ENCODE data around the gene PCBD1.

Gene PCBD1

GRCh38 chr10:70909326-70909935, 21.1 kb upstream of the PCBD1 start:
- H3K4me1 Mint-ChIP-seq: no peaks in the 10 kb centered on the region
- H3K36me3 Mint-ChIP-seq: no peaks in the 10 kb centered on the region
- H3K4me3 Mint-ChIP-seq: no peak overlapping the region
- H3K27me3 Mint-ChIP-seq: peaks cover 1% of the 10 kb centered on the region
- no peak overlapping the region for H3K27ac Mint-ChIP-seq
- H3K9me3 Mint-ChIP-seq: no peaks in the 10 kb centered on the region

DNA sequence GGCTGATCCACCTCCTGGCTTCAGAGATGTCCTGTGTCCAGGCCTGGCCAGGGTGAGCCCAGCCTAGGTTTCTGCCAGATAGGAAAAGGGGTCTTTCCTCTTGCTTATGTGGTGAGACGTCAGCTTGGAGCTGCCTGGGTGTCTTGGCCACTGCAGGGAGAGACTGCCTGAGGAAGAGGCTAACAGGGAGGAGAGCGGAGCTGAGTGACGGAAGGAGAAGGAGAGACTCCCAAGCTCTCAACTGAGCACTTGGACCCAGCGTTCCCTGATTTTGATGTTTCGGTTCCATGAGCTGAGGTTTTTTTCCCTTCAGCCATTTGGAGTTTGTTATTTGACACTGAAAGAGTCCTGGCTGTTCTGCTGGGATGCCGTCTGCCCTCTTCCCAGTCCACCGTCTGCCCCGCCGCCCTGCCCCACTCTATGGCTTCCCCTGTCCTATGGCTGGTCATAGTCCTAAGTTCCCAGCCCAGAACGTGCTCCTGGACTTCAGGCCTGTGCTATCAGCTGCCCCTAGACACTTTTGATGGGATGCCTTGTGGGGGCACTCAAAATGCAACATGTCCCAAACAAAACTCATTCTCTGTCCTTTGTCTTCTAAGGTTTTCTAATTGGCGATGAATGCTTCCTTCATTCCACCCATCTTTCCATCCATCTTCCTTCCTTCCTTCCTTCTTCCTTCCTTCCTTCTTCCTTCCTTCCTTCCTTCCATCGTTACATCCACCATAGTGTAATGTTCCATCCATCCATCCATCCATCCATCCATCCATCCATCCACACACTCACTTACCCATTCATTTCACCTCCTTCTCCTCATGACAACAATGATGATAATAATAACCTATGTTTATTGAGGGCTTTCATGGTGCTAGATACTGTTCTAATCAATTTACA, 20.3 kb upstream of the PCBD1 start:
- Mint-ChIP-seq H3K27me3 (no peaks in the 10 kb centered on the region), H3K4me3 (no peak overlapping the region), H3K4me1 (no peaks in the 10 kb centered on the region), H3K36me3 (no peaks in the 10 kb centered on the region), H3K27ac (no peak overlapping the region), H3K9me3 (no peaks in the 10 kb centered on the region)

- Mint-ChIP-seq H3K27me3 (no peaks in the 10 kb centered on the region), H3K36me3 (no peaks in the 10 kb centered on the region), H3K27ac (no peak overlapping the region), H3K9me3 (no peaks in the 10 kb centered on the region), H3K4me3 (no peak overlapping the region), H3K4me1 (no peaks in the 10 kb centered on the region)
These were observed 19.5 kb upstream of the PCBD1 start for GRCh38 chr10:70907637-70908405.

DNA sequence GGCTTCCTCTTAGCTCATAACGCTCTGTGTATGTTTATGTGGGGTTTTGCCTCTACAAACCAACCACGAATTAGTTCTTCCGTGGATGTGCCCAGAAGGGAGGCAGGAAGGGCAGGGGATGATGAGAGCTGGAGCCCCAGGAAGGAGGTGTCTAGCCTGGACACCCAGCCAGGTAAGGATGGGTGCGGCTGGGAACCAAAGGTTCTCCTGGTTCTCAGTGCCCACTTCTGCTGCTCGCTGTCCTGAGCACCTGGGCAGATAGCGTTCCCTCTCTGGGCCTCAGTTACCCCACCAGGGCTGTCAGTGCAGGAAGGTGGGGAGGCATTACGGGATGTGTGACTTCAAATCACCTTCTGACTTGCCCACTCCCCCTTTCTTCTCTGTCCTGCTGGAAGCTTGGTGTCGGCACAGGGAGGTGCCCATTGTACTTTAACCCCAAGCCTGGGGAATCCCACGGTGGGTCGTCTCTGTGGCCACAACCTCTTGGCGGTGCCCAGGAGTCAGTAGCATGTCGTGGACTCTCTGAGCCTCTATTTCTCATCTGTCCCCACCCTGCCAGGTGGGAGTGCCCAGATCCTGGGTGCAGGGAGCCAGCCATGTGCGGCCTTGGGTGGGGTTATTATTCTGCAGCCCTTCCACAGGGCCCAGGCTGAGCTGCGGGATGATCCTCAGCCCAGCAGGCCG, 18.7 kb upstream of the PCBD1 start:
- Mint-ChIP-seq H3K27ac (no peak overlapping the region), H3K4me3 (no peak overlapping the region), H3K27me3 (no peaks in the 10 kb centered on the region)

DNA sequence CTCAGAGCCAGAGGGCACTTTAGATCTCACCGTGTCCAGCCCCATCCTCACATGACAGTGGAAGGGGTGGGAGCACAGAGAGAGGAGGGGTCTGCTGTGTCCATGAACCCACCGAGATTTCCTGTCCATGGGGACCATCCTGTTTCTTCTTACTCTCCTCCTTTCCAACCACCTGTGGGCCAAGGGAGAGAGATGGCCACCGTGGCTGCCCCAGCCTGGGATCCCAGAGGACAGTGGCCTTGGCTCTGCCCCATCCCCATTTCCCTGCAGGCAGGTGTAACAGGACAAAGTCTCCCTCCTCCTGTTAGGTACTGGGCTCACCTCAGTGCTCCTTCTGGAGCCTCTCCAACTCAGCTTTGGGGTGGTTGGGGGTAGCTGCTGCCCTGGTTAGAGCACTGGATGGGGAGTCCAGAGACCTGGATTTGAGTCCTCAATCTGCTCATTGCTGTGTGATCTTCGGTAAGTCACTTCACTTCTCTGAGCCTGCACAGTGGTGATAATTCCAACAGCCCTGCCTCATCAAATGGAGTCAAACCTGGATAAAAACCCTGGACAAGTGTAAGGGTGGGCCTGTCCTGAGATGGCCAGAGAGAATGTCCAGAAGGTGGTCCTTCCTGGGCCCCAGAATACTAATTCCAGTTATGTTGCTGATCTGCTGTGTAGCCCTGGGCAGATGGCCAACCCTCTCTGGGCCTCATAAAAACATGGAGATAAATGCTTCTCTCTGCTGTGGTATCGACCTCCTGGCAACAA, 17.8 kb upstream of the PCBD1 start:
- Mint-ChIP-seq H3K9me3 (no peaks in the 10 kb centered on the region), H3K27me3 (no peaks in the 10 kb centered on the region), H3K27ac (no peak overlapping the region), H3K36me3 (no peaks in the 10 kb centered on the region), H3K4me3 (no peak overlapping the region), H3K4me1 (no peaks in the 10 kb centered on the region)

More for the DNA sequence above, 18.7 kb upstream of the PCBD1 start:
- Mint-ChIP-seq H3K9me3 (no peaks in the 10 kb centered on the region), H3K36me3 (no peaks in the 10 kb centered on the region), H3K4me1 (no peaks in the 10 kb centered on the region)

DNA sequence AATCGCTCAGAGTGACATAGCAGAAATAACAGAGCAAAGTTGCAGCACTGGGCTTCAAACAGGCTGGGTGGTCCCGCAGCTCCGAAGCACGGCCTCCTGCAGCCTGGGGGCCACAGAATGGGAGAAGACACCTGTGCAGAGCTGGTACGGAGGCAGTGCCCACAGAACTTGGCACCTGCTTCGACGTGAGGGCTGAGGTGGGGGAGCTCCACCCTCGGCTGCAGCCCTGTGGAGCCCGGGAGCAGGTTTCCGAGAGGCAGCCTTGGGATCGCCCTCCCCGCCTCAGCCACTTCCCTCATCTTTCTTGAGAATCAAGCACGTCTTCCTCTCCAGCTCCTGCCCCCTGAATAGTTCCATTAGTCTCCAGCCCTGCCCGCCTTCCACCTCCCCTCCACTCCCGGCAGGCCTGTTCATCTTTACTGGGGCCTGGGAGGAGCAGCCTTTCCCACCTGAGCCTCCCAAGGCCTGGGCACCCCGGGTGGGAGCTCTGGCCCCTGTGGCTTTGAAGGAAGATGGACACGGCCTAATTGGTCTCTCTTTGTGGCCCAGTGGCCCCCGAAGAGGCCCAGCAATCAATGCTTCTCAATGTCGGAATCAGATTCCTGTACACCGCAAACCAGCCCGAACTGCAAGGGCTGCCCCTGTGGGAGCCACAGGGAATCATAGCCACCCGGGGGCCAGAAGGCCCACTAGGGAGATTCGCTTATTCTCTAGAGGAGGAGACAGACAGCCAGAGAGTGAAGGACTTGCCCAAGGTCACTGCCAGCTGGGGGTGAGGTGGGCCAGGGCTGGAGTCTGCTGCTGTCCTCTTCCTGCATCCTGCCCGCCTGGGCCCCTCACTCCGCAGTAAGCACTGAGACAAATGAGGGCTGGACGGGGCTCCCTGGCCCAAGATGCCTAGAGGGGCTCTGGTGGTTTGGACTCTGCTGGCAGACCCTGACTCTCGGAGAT, 17.0 kb upstream of the PCBD1 start:
- no peaks in the 10 kb centered on the region for H3K4me1 Mint-ChIP-seq
- no peak overlapping the region for H3K4me3 Mint-ChIP-seq
- no peaks in the 10 kb centered on the region for H3K9me3 Mint-ChIP-seq
- no peak overlapping the region for H3K27ac Mint-ChIP-seq
- no peaks in the 10 kb centered on the region for H3K27me3 Mint-ChIP-seq
- H3K36me3 Mint-ChIP-seq: no peaks in the 10 kb centered on the region

DNA sequence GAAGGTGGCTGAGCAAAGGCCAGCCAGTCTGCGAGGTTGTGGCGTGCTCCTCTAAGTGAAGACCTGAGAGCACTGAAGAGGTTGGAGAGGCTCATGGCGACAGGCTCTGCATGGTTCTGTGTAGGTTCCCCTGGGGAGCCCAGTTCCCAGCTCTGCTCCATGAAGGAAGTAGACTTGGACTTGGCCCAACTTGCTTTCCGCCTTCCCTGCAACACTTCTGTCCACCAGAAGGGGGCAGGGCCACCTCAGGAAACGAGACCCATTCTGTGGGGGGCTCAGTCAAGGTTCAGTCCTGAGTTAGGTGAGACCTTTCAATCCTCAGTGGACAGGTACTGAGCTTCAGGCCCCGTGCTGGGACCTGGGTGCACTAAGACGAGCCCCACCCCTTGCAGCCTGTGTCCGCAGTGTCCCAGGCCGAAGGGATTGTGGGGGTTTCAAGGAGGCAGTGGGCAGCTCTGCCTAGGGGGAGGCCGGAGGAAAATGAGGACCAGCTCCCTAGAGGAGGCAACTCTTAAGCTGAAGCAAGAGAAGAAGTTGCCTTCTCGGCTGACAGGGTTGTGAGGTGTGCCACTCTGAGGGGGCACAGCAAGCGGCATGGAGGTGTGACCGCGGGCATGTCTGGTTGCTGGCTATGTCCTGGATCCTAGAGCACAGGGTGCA, 15.0 kb upstream of the PCBD1 start:
- H3K27me3 Mint-ChIP-seq: no peaks in the 10 kb centered on the region
- H3K36me3 Mint-ChIP-seq: no peaks in the 10 kb centered on the region
- no peaks in the 10 kb centered on the region for H3K4me1 Mint-ChIP-seq
- H3K9me3 Mint-ChIP-seq: no peaks in the 10 kb centered on the region
- H3K4me3 Mint-ChIP-seq: no peak overlapping the region
- H3K27ac Mint-ChIP-seq: no peak overlapping the region

GRCh38 chr10:70902661-70903261, 14.4 kb upstream of the PCBD1 start:
- Mint-ChIP-seq H3K4me3 (no peak overlapping the region), H3K27ac (no peak overlapping the region), H3K9me3 (no peaks in the 10 kb centered on the region), H3K27me3 (no peaks in the 10 kb centered on the region), H3K4me1 (no peaks in the 10 kb centered on the region), H3K36me3 (no peaks in the 10 kb centered on the region)

- no peaks in the 10 kb centered on the region for H3K4me1 Mint-ChIP-seq
- no peak overlapping the region for H3K27ac Mint-ChIP-seq
- no peaks in the 10 kb centered on the region for H3K36me3 Mint-ChIP-seq
- no peak overlapping the region for H3K4me3 Mint-ChIP-seq
- H3K9me3 Mint-ChIP-seq: no peaks in the 10 kb centered on the region
- no peaks in the 10 kb centered on the region for H3K27me3 Mint-ChIP-seq
These were observed 13.0 kb upstream of the PCBD1 start for GRCh38 chr10:70901276-70901878.

GRCh38 chr10:70899096-70899495, 10.7 kb upstream of the PCBD1 start:
- Mint-ChIP-seq H3K4me3 (no peak overlapping the region), H3K4me1 (no peaks in the 10 kb centered on the region)

DNA sequence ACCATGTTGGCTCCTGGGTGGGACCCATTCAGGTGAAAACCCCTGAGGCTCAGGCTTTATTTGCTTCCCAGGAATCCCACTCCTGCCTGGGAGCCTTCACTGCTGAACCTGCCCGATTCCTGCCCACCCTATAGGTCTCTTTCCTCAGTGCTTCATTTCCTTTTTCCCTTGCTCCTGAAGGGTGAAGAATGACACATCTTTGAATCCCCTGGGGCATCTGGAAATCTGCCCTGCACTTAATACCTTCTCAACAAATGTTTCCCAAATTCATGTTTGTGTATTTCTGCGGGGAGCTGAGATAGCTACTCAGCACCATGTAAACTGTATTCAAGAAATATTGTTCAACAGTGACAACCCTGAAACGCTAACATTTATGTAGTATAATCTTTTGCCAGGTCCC, 10.3 kb upstream of the PCBD1 start:
- H3K27ac Mint-ChIP-seq: no peak overlapping the region
- H3K4me1 Mint-ChIP-seq: no peaks in the 10 kb centered on the region
- no peaks in the 10 kb centered on the region for H3K9me3 Mint-ChIP-seq
- no peak overlapping the region for H3K4me3 Mint-ChIP-seq
- no peaks in the 10 kb centered on the region for H3K36me3 Mint-ChIP-seq
- H3K27me3 Mint-ChIP-seq: no peaks in the 10 kb centered on the region

More at GRCh38 chr10:70899096-70899495, 10.7 kb upstream of the PCBD1 start:
- Mint-ChIP-seq H3K27ac (no peak overlapping the region), H3K27me3 (no peaks in the 10 kb centered on the region), H3K9me3 (no peaks in the 10 kb centered on the region), H3K36me3 (no peaks in the 10 kb centered on the region)

DNA sequence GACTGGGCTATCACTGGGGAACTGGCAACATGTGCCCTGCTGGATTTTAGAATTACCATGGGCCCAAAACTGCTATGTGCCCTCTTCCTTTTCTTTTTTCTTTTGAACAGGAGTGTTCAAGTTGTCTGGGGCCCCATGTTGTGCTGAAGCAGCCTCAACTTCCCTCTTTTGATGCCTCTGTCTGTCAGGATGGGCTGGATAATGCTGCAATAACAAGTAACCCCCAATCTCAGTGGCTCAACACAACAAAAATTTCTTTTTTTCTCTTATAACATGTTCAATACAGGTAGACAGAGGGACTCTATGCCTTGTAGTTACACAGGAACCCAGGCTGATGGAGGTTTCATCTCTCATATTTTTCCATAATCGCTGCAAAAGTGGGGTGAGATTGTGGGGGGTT, 8.2 kb upstream of the PCBD1 start:
- H3K9me3 Mint-ChIP-seq: no peaks in the 10 kb centered on the region
- H3K27me3 Mint-ChIP-seq: no peaks in the 10 kb centered on the region
- H3K4me3 Mint-ChIP-seq: no peak overlapping the region
- H3K27ac Mint-ChIP-seq: no peak overlapping the region
- no peaks in the 10 kb centered on the region for H3K4me1 Mint-ChIP-seq
- H3K36me3 Mint-ChIP-seq: no peaks in the 10 kb centered on the region

GRCh38 chr10:70894416-70894815, 6.1 kb upstream of the PCBD1 start:
- Mint-ChIP-seq H3K27me3 (no peaks in the 10 kb centered on the region), H3K27ac (no peak overlapping the region), H3K4me1 (no peaks in the 10 kb centered on the region), H3K9me3 (no peaks in the 10 kb centered on the region), H3K36me3 (no peaks in the 10 kb centered on the region), H3K4me3 (no peak overlapping the region)
